Glomerular visceral epithelial cell (primary cell): ENCODE results near the gene SLC1A3.

ENCODE experiments used
- DNase-seq: peaks from one replicate; pipeline ENCODE4 v3.0.0-alpha.2; 2016; ENCODE audit errors: extremely low spot score

The SLC1A3 gene

GRCh38 chr5:36599986-36600779, 6.2 kb upstream of the SLC1A3 start:
- DNase-seq, result peak; percentile 13

GRCh38 chr5:36600917-36601527, 5.4 kb upstream of the SLC1A3 start:
- no peak for DNase-seq

- no peak for DNase-seq
Observed at GRCh38 chr5:36602704-36603321, 3.6 kb upstream of the SLC1A3 start.

- no peak for DNase-seq
Observed at GRCh38 chr5:36605241-36605640, 1.2 kb upstream of the SLC1A3 start.

- no peak for DNase-seq
Observed at GRCh38 chr5:36606036-36606427, 374 bp upstream of the SLC1A3 start.

GRCh38 chr5:36607114-36607571, 737 bp downstream of the SLC1A3 start:
- DNase-seq, result peak; percentile 57

GRCh38 chr5:36607838-36608783, 1.7 kb downstream of the SLC1A3 start:
- DNase-seq, result peak; percentile 38

GRCh38 chr5:36610621-36611020, 4.2 kb downstream of the SLC1A3 start:
- DNase-seq, result no peak

GRCh38 chr5:36611520-36612274, 5.3 kb downstream of the SLC1A3 start:
- peak; percentile 15 for DNase-seq

GRCh38 chr5:36613241-36613640, 6.8 kb downstream of the SLC1A3 start:
- no peak for DNase-seq

GRCh38 chr5:36613771-36614656, 7.6 kb downstream of the SLC1A3 start:
- no peak for DNase-seq

GRCh38 chr5:36614657-36615308, 8.4 kb downstream of the SLC1A3 start:
- DNase-seq, result no peak

GRCh38 chr5:36619012-36619635, 12.7 kb downstream of the SLC1A3 start:
- no peak for DNase-seq

- no peak for DNase-seq
Observed at GRCh38 chr5:36621985-36622384, 15.6 kb downstream of the SLC1A3 start.

GRCh38 chr5:36623832-36624231, 17.4 kb downstream of the SLC1A3 start:
- DNase-seq, result no peak

GRCh38 chr5:36624277-36624676, 17.9 kb downstream of the SLC1A3 start:
- no peak for DNase-seq

- no peak for DNase-seq
Observed at GRCh38 chr5:36628695-36629094, 22.3 kb downstream of the SLC1A3 start.

- DNase-seq, result no peak
Observed at GRCh38 chr5:36629729-36630128, 23.3 kb downstream of the SLC1A3 start.
